ENCODE measurements around the gene MEGF6.

DNA sequence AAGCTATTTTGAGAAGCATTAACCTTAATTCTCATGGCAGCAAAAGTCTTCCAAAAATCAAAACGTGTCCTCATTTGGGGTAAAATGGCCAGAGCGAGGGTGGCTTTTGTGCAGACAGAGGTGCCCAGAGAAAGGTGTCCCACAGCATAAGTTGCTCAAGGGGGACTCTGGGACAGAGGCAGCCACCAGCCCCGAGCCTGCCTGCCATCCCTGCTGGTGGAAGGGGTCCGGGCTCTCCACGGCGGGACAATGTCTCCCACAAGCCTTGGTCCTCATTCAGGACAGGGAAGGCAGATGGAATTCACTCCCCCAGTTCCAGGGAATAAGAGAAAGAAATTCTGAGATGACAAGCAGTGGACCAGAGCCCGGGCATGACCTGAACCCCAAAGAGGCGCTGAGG lies 169.4 kb downstream of the MEGF6 start:
- no peak for TF ChIP-seq TEAD2 (tag; IDR thresholded peaks at IDR 0.05)
- TF ChIP-seq MTA1 (IDR thresholded peaks at IDR 0.05; ENCODE audit: borderline replicate concordance), result no peak
- no peak for TF ChIP-seq EP300 (IDR thresholded peaks at IDR 0.05; ENCODE audit: low read length)
- no peak for TF ChIP-seq JUND (IDR thresholded peaks at IDR 0.05; ENCODE audit: borderline replicate concordance, low read depth, low read length)
- TF ChIP-seq JUND (tag; IDR thresholded peaks at IDR 0.05; ENCODE audit: borderline replicate concordance, low read depth, low read length), result no peak
- no peak for TF ChIP-seq MEF2A (IDR thresholded peaks at IDR 0.05; ENCODE audit: control insufficient read depth, low read depth, low read length)
- TF ChIP-seq GABPA (tag; conservative IDR thresholded peaks at IDR 0.05; ENCODE audit: low read depth), result no peak
- TF ChIP-seq CHD4 (IDR thresholded peaks at IDR 0.05; ENCODE audit: insufficient read depth, insufficient replicate concordance, low read depth, low read length, poor library complexity, severe bottlenecking), result no peak
- no peak for TF ChIP-seq FOS (IDR thresholded peaks at IDR 0.05; ENCODE audit: extremely low read depth, insufficient read length)
- no peak for TF ChIP-seq ZSCAN29 (IDR thresholded peaks at IDR 0.05)

All from K562 (cell line).